ENCODE results near the gene PDILT.

DNA sequence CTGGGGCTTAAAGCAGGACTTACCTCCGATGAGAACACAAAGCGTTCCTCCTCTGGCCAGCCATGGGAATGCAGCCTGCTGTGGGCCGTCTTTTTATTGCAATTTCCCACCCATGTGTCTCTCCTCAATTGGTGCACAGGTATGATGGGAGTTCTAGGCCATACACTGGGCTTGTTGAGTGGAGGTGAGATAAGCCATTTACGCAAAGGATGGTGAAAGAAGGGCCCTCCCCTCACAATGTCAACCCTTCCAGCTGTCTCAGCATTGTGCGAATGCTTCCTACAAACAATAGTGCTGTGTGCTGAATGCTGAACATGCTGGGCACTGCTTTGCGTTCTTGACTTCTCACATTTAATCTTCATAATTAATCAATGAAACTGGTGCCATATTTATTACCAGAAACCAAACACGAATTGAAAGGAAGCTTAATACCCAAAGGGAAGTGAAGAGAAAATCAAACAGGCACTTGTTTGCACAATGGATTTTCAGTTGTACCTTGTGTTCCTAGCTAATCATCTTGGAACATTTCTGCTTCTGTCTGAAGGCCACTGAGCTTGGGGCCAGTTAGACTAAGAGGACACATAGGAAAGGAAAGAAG is 77.0 kb downstream of the PDILT start, which contains the start of gene GP2:
- TF ChIP-seq, protein P1, sequence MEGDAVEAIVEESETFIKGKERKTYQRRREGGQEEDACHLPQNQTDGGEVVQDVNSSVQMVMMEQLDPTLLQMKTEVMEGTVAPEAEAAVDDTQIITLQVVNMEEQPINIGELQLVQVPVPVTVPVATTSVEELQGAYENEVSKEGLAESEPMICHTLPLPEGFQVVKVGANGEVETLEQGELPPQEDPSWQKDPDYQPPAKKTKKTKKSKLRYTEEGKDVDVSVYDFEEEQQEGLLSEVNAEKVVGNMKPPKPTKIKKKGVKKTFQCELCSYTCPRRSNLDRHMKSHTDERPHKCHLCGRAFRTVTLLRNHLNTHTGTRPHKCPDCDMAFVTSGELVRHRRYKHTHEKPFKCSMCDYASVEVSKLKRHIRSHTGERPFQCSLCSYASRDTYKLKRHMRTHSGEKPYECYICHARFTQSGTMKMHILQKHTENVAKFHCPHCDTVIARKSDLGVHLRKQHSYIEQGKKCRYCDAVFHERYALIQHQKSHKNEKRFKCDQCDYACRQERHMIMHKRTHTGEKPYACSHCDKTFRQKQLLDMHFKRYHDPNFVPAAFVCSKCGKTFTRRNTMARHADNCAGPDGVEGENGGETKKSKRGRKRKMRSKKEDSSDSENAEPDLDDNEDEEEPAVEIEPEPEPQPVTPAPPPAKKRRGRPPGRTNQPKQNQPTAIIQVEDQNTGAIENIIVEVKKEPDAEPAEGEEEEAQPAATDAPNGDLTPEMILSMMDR (IDR thresholded peaks at IDR 0.05) = peak in 3 of 7 experiments; percentile 27 to 64 (median 58)
- TF ChIP-seq POLR2A (IDR thresholded peaks at IDR 0.05) = peak in 1 of 3 donors; percentile 83

Data from body of pancreas (tissue), 4 donors.